ENCODE measurements around the gene RASL11B.

DNA sequence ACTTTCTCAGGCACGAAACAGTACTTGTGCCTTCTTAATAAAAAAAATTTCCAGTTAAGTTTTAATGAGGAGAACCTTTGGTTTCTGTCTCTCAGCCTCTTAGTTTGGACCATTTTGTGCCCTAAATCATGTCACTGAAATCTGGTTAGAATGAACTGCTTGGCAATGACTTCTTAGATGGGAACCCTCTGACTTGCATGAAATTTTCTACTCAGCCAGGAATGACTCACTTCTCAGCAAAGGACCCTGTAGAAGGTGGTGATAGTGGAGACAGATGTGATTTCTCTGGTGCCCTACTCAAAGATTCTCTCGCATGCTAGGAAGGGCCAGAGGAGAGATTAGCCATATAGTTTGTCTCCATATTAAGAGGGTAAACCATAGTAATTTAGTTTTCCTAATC lies 50.5 kb downstream of the RASL11B start:
- TF ChIP-seq, protein P1, sequence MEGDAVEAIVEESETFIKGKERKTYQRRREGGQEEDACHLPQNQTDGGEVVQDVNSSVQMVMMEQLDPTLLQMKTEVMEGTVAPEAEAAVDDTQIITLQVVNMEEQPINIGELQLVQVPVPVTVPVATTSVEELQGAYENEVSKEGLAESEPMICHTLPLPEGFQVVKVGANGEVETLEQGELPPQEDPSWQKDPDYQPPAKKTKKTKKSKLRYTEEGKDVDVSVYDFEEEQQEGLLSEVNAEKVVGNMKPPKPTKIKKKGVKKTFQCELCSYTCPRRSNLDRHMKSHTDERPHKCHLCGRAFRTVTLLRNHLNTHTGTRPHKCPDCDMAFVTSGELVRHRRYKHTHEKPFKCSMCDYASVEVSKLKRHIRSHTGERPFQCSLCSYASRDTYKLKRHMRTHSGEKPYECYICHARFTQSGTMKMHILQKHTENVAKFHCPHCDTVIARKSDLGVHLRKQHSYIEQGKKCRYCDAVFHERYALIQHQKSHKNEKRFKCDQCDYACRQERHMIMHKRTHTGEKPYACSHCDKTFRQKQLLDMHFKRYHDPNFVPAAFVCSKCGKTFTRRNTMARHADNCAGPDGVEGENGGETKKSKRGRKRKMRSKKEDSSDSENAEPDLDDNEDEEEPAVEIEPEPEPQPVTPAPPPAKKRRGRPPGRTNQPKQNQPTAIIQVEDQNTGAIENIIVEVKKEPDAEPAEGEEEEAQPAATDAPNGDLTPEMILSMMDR (IDR thresholded peaks at IDR 0.05; ENCODE audit: low read depth, low read length): no peak
- no peak for TF ChIP-seq EZH2phosphoT487 (IDR thresholded peaks at IDR 0.05; ENCODE audit: low read depth)

All from OCI-LY3 (cell line).